GM12878 (cell line): ENCODE results near the gene PHC3. TPM values are rescaled to one million over a fixed set of nuclear protein-coding genes. Genes with fewer than 3 reads are reported as not detected.

ENCODE experiments used
- ATAC-seq: fragments of 200-7000 bp; cut with Tn5 transposase; 3 replicates; pipeline ENCODE4 v1.9.1; 2020; ENCODE audit warnings: mild to moderate bottlenecking, moderate library complexity
- BruUV-seq: library from RNA; stranded (reverse); fragments of 400-500 nt; replicated peaks from 2 replicates; lab custom pipeline; 2021; lab: Mats Ljungman, UMichigan
- CTCF ChIA-PET: fragments of 300-600 bp; sonication (Branson Sonifier 250); formaldehyde crosslinking; extraction: SDS; loops from one replicate; lab custom pipeline; 2021; ENCODE audit warnings: inconsistent platforms; lab: Yijun Ruan, JAX
- POLR2A ChIA-PET: fragments of 350-600 bp; formaldehyde crosslinking; extraction: SDS; loops from one replicate; lab custom pipeline; 2021; ENCODE audit warnings: inconsistent platforms; lab: Charles Lee
- RAD21 ChIA-PET: fragments of 300-600 bp; sonication (Branson Sonifier 250); formaldehyde crosslinking; loops from one replicate; lab custom pipeline; 2023; ENCODE audit warnings: antibody characterized with exemption; ENCODE audit not compliant: unreplicated experiment; lab: Charles Lee
- SMC1A ChIA-PET: fragments of 300-600 bp; sonication (Branson Sonifier 250); formaldehyde crosslinking; loops from one replicate; lab custom pipeline; 2023; ENCODE audit not compliant: unreplicated experiment, uncharacterized antibody; lab: Charles Lee
- DNase-seq: peaks from one replicate; pipeline ENCODE4 v3.0.0-alpha.2; 2011; ENCODE audit warnings: low read depth, low spot score
- FAIRE-seq: peaks from 3 replicates; lab custom pipeline; 2011; peaks lifted over from hg19 to GRCh38; lab: Jason Lieb, UNC
- H2AFZ ChIP-seq: 2 replicates; pipeline ENCODE4 v1.6.0; 2011; ENCODE audit warnings: low read depth, low read length, control low read depth; ENCODE audit not compliant: control insufficient read depth
- H3K27ac ChIP-seq: 2 replicates; pipeline ENCODE4 v1.5.1; 2011; ENCODE audit warnings: control low read depth; ENCODE audit not compliant: control insufficient read depth, insufficient read depth
- H3K27me3 ChIP-seq, 2 experiments: replicated peaks in 1 of 2; 2 replicates each; pipeline versions ENCODE4 v1.6.0 to v1.6.1; 2011; ENCODE audit warnings: low read length in 1 of 2; ENCODE audit not compliant: control insufficient read depth in 2 of 2, insufficient read depth in 2 of 2
- H3K36me3 ChIP-seq, 2 experiments: 2 replicates each; pipeline ENCODE4 v1.5.1; 2011; ENCODE audit warnings: low read length in 1 of 2; ENCODE audit not compliant: control insufficient read depth in 2 of 2, insufficient read depth in 2 of 2
- H3K4me1 ChIP-seq: 2 replicates; pipeline ENCODE4 v1.6.1; 2011; ENCODE audit warnings: mild to moderate bottlenecking, low read length, moderate library complexity, mixed read lengths; ENCODE audit not compliant: control insufficient read depth, insufficient read depth
- H3K4me2 ChIP-seq: 2 replicates; pipeline ENCODE4 v1.6.0; 2011; ENCODE audit warnings: control low read depth; ENCODE audit not compliant: control insufficient read depth, insufficient read depth
- H3K4me3 ChIP-seq: fragments of 200-600 bp; sonication (generic); 2 replicates; pipeline ENCODE4 v1.5.1; 2016
- H3K79me2 ChIP-seq: 2 replicates; pipeline ENCODE4 v1.6.0; 2011; ENCODE audit warnings: low read length; ENCODE audit not compliant: control insufficient read depth, insufficient read depth
- H3K9ac ChIP-seq: 2 replicates; pipeline ENCODE4 v1.8.0; 2011; ENCODE audit warnings: low read length, control low read depth, mixed read lengths; ENCODE audit not compliant: control insufficient read depth, insufficient read depth
- H3K9me3 ChIP-seq: replicated peaks from 3 replicates; pipeline ENCODE4 v1.5.1; 2011; ENCODE audit warnings: mild to moderate bottlenecking, low read length; ENCODE audit not compliant: control insufficient read depth, insufficient read depth
- H4K20me1 ChIP-seq: 2 replicates; pipeline ENCODE4 v1.6.0; 2011; ENCODE audit not compliant: control insufficient read depth, insufficient read depth
- BCL3 ChIP-seq: IDR thresholded peaks from 2 replicates; pipeline ENCODE4 v1.6.1; 2011; ENCODE audit warnings: borderline replicate concordance, low read depth, mild to moderate bottlenecking, moderate library complexity, low read length; ENCODE audit not compliant: insufficient read depth, poor library complexity, severe bottlenecking
- CHD2 ChIP-seq: IDR thresholded peaks from 2 replicates; pipeline ENCODE4 v1.6.1; 2011; ENCODE audit warnings: low read depth, low read length, improper control_type of control experiment, borderline replicate concordance
- DPF2 ChIP-seq: fragments of 450-650 bp; IDR thresholded peaks from 2 replicates; pipeline ENCODE4 v1.6.1; 2017; ENCODE audit warnings: mild to moderate bottlenecking
- E2F4 ChIP-seq: IDR thresholded peaks from 2 replicates; pipeline ENCODE4 v1.6.1; 2012; ENCODE audit warnings: low read depth, low read length, improper control_type of control experiment
- NFXL1 ChIP-seq: fragments of 450-650 bp; IDR thresholded peaks from 2 replicates; pipeline ENCODE4 v1.6.1; 2017; ENCODE audit warnings: antibody characterized with exemption, mild to moderate bottlenecking, borderline replicate concordance
- POLR2AphosphoS2 ChIP-seq: IDR thresholded peaks from 2 replicates; pipeline ENCODE4 v1.6.1; 2011; ENCODE audit warnings: low read depth, mild to moderate bottlenecking, low read length, improper control_type of control experiment, moderate library complexity
- POLR2AphosphoS5 ChIP-seq: IDR thresholded peaks from 2 replicates; pipeline ENCODE4 v1.6.1; 2011; ENCODE audit warnings: mild to moderate bottlenecking, low read length, inconsistent platforms
- RAD21 ChIP-seq: IDR thresholded peaks from 2 replicates; pipeline ENCODE4 v1.6.1; 2011; ENCODE audit warnings: mild to moderate bottlenecking, low read depth, low read length, moderate library complexity; ENCODE audit not compliant: insufficient read depth
- SMAD1 ChIP-seq: fragments of 450-650 bp; IDR thresholded peaks from 2 replicates; pipeline ENCODE4 v1.6.1; 2018; ENCODE audit warnings: mild to moderate bottlenecking, low read depth; ENCODE audit not compliant: partially characterized antibody
- SPI1 ChIP-seq: IDR thresholded peaks from 2 replicates; pipeline ENCODE4 v1.6.1; 2011; ENCODE audit warnings: low read depth, mild to moderate bottlenecking, low read length, moderate library complexity, borderline replicate concordance; ENCODE audit not compliant: insufficient read depth
- SREBF1 ChIP-seq: IDR thresholded peaks from 2 replicates; pipeline ENCODE4 v1.6.1; 2012; ENCODE audit warnings: mild to moderate bottlenecking, low read length
- SREBF2 ChIP-seq: IDR thresholded peaks from 2 replicates; pipeline ENCODE4 v1.6.1; 2012; ENCODE audit warnings: mild to moderate bottlenecking, low read length
- ZBED1 ChIP-seq: IDR thresholded peaks from 2 replicates; pipeline ENCODE4 v1.6.1; 2016; ENCODE audit warnings: borderline replicate concordance
- ZSCAN29 ChIP-seq: fragments of 450-650 bp; IDR thresholded peaks from 2 replicates; pipeline ENCODE4 v1.6.1; 2017; ENCODE audit warnings: mild to moderate bottlenecking, moderate library complexity
- ZZZ3 ChIP-seq: IDR thresholded peaks from 2 replicates; pipeline ENCODE4 v1.6.1; 2011; ENCODE audit warnings: low read depth; ENCODE audit not compliant: control insufficient read depth, insufficient read length
- WGBS: methylation state at CpG from one replicate; pipeline ENCODE4 v1.1.6; 2016; ENCODE audit warnings: low lambda C conversion rate; ENCODE audit not compliant: insufficient replicate concordance, insufficient coverage; ENCODE audit errors: missing lambda C conversion rate; 5-methylcytosine and 5-hydroxymethylcytosine counted together
- in situ Hi-C: fragments of 300-500 bp; cut with MboI; formaldehyde crosslinking; loops from 9 replicates; pipeline ENCODE4 v1.14.3; 2018; ENCODE audit warnings: mixed read lengths
- intact Hi-C: fragments of 100-400 bp; cut with micrococcal nuclease; formaldehyde crosslinking; loops from one replicate; pipeline ENCODE4 v1.14.2; 2022; ENCODE audit not compliant: unreplicated experiment
- polyA plus RNA-seq, 11 experiments: library from polyadenylated mRNA; depleted of rRNA in 4 of 11; unstranded in 6 of 11; stranded (reverse) in 5 of 11; fragments of >200 nt; fragmentation: Nextera tagmentation in 4 of 11; fragmentation: Illumina TruSeq in 1 of 11; extraction: Ambion mirVana in 4 of 11; extraction: Trizol in 1 of 11; gene quantifications; 1 replicate in 1 of 11; 2 replicates in 10 of 11; pipeline versions ENCODE4 v1.2.1 to v1.2.3, GENCODE V29; 2011 to 2016; ENCODE audit warnings: inconsistent platforms in 2 of 11, missing spikeins in 2 of 11, low read depth in 1 of 11
- total RNA-seq, 4 experiments: library from RNA; depleted of rRNA in 3 of 4; stranded (reverse); fragments of >200 nt in 3 of 4; fragmentation: Illumina TruSeq in 1 of 4; extraction: Trizol in 1 of 4; gene quantifications; 2 replicates each; pipeline versions ENCODE4 v1.2.1 to v1.2.3, GENCODE V29; 2013 to 2021

The PHC3 gene
- total and polyA plus RNA-seq, 10 of the 15 experiments (the other 5 are each of a cell fraction or from before 2014, with no cell fraction given), result 3.3 to 62.3 (median 22.1) TPM

GRCh38 chr3:170085396-170085795 is 96.1 kb downstream of the PHC3 start:
- BruUV-seq, result no TSS peak
- ChIA-PET POLR2A (interaction anchor here (0.7 kb wide), 1 partner anchor 13 kb away, joined by 3 read pairs; no protein-coding TSS in a partner anchor), RAD21 (no interaction called here), CTCF (interaction anchor here (0.7 kb wide), 1 partner anchor 9 kb away, joined by 3 read pairs; no protein-coding TSS in a partner anchor), SMC1A (interaction anchor here (1.1 kb wide), 1 partner anchor 108 kb away, joined by 4 read pairs; no protein-coding TSS in a partner anchor)
- Histone ChIP-seq H3K9ac (no peak overlapping the region), H3K4me3 (no peak overlapping the region), H3K4me1 (no peaks in the 10 kb centered on the region), H3K27ac (no peak overlapping the region), H4K20me1 (no peaks in the 10 kb centered on the region), H3K79me2 (no peaks in the 10 kb centered on the region; the same call in 1 of the 2 replicates), H3K27me3 (no peaks in the 10 kb centered on the region), H3K4me2 (no peak overlapping the region), H2AFZ (no peak overlapping the region), H3K36me3 (peaks cover 0 to 16% of the 10 kb centered on the region in 2 experiments; a peak in 1 of 4 replicates), H3K9me3 (no peaks in the 10 kb centered on the region)
- ATAC-seq (no peak), FAIRE-seq (no peak), DNase-seq (no peak)
- in situ Hi-C loops (no loop called here), intact Hi-C loops (no loop called here)
- WGBS, result 96% methylated on average over 6 of the region's 6 CpGs
- TF ChIP-seq ZZZ3, result no peak
- no peak for TF ChIP-seq SMAD1
- no peak for TF ChIP-seq DPF2
- no peak for TF ChIP-seq NFXL1
- TF ChIP-seq E2F4, result no peak
- no peak for TF ChIP-seq SREBF1
- no peak for TF ChIP-seq CHD2
- no peak for TF ChIP-seq RAD21
- TF ChIP-seq ZSCAN29, result no peak
- TF ChIP-seq POLR2AphosphoS2, result no peak
- TF ChIP-seq SREBF2, result no peak
- no peak for TF ChIP-seq POLR2AphosphoS5
- TF ChIP-seq ZBED1, result no peak
- TF ChIP-seq SPI1, result no peak
- no peak for TF ChIP-seq BCL3
